Peyer's patch (tissue), 4 donors: ENCODE results near the gene C9orf40.

Source experiments
- POLR2A ChIP-seq, 2 donors: fragments of 450-650 bp; IDR thresholded peaks; one replicate each; pipeline ENCODE4 v1.5.1; 2017; ENCODE audit warnings: antibody characterized with exemption in 2 of 2, mild to moderate bottlenecking in 2 of 2, moderate library complexity in 2 of 2
- TF ChIP-seq, protein P1 (sequence below), 6 experiments: fragments of 450-650 bp in 4 of 6; fragments of 200-600 bp in 2 of 6; sonication (generic) in 1 of 6; IDR thresholded peaks; one replicate each; pipeline ENCODE4 v1.5.1; 2017 to 2019; ENCODE audit warnings: antibody characterized with exemption in 6 of 6, mild to moderate bottlenecking in 3 of 6, moderate library complexity in 1 of 6

DNA sequence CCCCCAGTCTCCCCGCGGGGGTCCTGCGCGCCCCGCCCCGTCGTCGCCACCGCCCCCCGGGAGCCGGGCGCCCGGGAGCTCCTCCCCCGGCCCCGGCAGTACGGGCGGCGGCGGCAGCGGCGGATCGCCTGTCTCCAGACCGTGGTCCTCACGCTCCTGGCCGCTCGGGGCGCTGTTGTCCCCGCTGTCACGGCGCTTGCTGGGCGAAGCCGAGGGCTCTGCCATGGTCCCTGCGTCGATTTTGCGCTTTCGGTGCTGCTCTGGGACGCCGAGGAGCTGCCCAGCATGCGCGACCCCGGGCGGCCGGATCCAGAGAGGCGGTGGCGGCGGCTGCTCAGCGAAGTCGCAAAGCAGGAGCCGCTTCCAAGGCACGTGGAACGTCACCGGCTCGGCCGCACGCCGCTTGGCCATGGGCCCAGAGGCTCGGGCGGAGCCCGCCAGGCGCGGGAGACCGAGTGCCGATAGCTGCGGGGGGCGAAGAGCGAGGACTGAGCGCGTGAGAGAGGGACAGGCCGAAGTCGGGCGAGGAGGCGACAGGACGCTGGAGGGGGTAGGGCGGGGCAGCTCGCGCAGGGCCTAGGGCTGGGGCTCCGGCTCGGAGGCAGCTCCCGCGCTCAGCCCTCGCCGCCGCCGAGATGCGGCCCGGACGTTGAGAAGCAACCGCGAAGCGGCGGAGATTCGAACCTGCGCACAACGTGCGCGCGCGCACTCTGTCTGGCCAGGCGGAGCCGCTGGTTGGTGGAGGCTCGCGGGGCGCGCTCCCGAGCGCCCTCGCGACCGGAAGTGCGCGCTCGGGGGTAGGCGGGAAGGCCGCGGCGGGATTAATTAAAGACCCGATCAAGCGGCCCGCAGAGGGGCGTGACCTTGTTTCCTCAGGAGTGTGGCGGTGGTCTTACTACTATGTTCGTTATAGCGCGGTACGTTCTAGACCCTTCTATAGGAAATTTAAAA, at the start of gene C9orf40:
- TF ChIP-seq, protein P1, sequence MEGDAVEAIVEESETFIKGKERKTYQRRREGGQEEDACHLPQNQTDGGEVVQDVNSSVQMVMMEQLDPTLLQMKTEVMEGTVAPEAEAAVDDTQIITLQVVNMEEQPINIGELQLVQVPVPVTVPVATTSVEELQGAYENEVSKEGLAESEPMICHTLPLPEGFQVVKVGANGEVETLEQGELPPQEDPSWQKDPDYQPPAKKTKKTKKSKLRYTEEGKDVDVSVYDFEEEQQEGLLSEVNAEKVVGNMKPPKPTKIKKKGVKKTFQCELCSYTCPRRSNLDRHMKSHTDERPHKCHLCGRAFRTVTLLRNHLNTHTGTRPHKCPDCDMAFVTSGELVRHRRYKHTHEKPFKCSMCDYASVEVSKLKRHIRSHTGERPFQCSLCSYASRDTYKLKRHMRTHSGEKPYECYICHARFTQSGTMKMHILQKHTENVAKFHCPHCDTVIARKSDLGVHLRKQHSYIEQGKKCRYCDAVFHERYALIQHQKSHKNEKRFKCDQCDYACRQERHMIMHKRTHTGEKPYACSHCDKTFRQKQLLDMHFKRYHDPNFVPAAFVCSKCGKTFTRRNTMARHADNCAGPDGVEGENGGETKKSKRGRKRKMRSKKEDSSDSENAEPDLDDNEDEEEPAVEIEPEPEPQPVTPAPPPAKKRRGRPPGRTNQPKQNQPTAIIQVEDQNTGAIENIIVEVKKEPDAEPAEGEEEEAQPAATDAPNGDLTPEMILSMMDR (IDR thresholded peaks at IDR 0.05), result peak; percentile 65 to 95 (median 90)
- TF ChIP-seq POLR2A (IDR thresholded peaks at IDR 0.05), result peak in 1 of 2 donors; percentile 46
